GM20000 (cell line): ENCODE data around the gene CDHR3.
A peak's percentile ranks its signal among the peaks of the same experiment; 100 is the strongest.

Experiments used
- DNase-seq: peaks from one replicate; pipeline ENCODE4 v3.0.0; 2012; ENCODE audit warnings: low spot score
- TF ChIP-seq, protein P1 (sequence below): IDR thresholded peaks from 2 replicates; pipeline ENCODE4 v1.5.1; 2012; ENCODE audit warnings: mild to moderate bottlenecking, control low read depth; ENCODE audit errors: extremely low read depth, missing control alignments

CDHR3 gene

GRCh38 chr7:106068538-106068961 is 105.5 kb downstream of the CDHR3 start:
- no peak for DNase-seq
- TF ChIP-seq, protein P1, sequence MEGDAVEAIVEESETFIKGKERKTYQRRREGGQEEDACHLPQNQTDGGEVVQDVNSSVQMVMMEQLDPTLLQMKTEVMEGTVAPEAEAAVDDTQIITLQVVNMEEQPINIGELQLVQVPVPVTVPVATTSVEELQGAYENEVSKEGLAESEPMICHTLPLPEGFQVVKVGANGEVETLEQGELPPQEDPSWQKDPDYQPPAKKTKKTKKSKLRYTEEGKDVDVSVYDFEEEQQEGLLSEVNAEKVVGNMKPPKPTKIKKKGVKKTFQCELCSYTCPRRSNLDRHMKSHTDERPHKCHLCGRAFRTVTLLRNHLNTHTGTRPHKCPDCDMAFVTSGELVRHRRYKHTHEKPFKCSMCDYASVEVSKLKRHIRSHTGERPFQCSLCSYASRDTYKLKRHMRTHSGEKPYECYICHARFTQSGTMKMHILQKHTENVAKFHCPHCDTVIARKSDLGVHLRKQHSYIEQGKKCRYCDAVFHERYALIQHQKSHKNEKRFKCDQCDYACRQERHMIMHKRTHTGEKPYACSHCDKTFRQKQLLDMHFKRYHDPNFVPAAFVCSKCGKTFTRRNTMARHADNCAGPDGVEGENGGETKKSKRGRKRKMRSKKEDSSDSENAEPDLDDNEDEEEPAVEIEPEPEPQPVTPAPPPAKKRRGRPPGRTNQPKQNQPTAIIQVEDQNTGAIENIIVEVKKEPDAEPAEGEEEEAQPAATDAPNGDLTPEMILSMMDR = no peak

- no peak for DNase-seq
- TF ChIP-seq, protein P1 = no peak
These were observed 105.9 kb downstream of the CDHR3 start for GRCh38 chr7:106068986-106069385.

DNA sequence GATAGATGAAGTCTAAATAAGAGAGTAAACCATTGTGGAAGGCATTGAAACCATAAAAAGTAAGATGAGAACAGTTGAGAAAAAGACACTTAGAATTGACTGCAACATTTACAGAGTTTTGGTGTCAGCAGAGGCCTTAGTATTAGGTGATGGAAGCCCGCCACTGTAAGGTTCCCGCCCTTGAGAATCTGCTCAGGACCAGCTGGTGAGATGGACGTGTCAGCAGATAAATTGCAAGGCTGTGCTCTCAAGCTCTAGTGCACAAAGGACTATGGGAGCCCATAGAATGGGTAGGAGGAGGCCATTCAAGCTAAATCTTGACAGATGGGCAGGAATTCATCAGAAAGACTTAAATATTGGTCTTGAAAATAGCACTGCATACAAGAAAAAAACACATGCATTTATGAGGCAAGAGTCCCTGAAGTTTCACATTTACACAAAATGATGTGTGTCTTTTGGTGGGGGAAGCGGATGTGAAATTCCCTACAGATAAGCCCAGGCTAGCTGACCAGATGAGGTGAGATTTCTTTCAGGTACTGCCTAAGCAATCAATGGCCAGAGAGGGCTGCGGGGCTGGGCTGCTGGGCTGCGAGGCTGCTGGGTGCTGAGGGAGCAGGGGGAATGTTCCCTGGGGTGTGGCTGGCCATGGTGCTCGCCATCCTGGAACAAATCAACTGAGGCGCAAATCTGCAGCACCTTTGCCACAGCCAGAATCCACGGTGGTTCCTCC is 106.6 kb downstream of the CDHR3 start:
- TF ChIP-seq, protein P1 = no peak
- DNase-seq = no peak

DNA sequence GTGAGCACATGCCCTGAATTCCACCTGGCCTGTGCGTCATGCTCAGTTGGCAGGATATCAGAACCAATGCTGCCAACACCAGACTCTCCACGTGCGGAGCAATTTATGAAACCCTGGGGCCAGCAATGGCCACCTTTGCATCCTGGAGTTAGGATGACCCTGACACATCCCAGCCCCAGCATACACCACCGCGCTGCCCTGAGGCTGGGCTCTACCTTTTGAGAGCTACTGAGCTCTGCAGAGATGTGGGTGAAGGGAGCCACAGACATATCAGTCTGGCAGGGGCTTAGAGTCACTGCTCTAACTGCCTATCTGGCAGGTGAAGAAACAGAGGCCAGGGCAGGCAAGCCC is 107.1 kb downstream of the CDHR3 start:
- TF ChIP-seq, protein P1 = no peak
- DNase-seq = no peak

DNA sequence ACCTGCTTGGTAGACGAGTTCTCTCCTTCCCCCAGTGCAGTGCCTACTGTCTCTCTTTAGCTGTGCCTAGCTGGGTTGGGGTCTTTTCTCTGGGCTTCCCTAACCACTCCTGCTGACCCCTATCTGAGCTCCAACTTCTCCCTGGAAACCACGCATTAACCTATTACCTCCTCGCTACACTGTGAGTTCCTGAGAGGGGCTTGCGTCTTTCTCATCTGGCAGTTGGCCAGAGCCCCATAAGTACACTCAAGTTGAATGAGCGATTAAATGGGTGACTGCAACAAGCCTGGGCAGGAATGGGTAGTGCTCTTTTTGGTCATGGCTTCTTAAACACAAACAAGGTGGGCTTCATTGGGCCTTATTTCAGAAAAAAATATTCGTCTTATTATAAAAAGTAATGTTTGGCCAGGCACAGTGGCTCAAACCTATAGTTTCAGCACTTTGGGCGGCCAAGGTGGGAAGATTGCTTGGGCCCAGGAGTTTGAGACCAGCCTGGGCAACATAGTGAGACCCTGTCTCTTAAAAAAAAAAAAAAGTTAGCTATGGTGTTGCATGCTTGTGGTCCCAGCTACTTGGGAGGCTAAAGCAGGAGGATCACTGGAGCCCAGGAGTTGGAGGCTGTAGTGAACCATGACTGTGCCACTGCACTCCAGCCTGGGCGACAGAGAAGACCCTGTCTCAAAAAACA is 107.6 kb downstream of the CDHR3 start:
- DNase-seq = no peak

DNA sequence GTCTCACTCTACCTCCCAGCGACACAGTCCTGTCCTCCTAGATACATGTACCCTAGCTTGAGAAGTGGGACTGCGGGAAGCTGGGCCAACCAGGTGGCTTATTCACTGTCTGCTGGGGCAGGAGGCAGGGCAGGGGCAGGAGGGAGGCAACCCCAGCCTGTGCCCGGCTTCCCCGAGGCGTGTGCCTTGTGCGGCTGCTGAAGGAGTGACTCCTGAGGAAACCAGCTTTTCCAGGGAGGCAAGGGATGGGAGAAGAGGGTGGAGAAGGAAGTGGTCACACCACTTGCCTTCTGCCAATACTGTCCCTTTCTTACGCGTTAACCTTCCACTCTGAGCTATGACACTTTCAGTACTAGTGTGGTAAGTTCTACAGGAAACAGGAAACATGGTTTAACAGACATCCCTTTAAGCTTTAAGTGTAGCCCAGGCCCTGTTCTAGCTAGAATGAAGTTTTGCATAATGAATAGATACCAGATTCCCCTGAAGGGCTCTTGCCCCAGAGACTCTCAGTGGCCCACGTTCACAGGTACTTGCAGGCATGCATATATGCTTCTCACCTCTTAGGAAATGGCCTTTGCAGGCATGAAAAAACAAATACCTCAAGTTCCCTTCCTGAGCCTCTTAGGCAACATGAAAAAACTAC is 108.4 kb downstream of the CDHR3 start:
- DNase-seq = peak; percentile 80
- TF ChIP-seq, protein P1 = no peak

More for the DNA sequence above, 107.6 kb downstream of the CDHR3 start:
- TF ChIP-seq, protein P1 = no peak
